GM10248 (cell line): ENCODE results near the gene KRT86.

Source experiments
- CTCF ChIA-PET: fragments of 300-600 bp; sonication (Branson Sonifier 250); formaldehyde crosslinking; extraction: SDS; loops from one replicate; lab custom pipeline; 2021; ENCODE audit warnings: antibody characterized with exemption; lab: Yijun Ruan, JAX
- POLR2A ChIA-PET: fragments of 350-650 bp; sonication (Branson Sonifier 250); formaldehyde crosslinking; extraction: SDS; loops from one replicate; lab custom pipeline; 2020; ENCODE audit warnings: antibody characterized with exemption; lab: Yijun Ruan, JAX
- DNase-seq: peaks from one replicate; pipeline ENCODE4 v3.0.0; 2012; ENCODE audit errors: extremely low spot score
- CTCF ChIP-seq: IDR thresholded peaks from 2 replicates; pipeline ENCODE4 v1.5.1; 2012; ENCODE audit warnings: mild to moderate bottlenecking, low read depth; ENCODE audit errors: extremely low read depth, missing control alignments, control extremely low read depth

Gene KRT86

GRCh38 chr12:52274521-52275120, at the start of gene KRT86:
KRT86 (plus strand) TSS chr12:52274645; CDS start chr12:52301917, 27,272 bp downstream.
- no peak for TF ChIP-seq CTCF
- ChIA-PET POLR2A (no interaction called here), CTCF (interaction anchor here (1.8 kb wide), 1 partner anchor 12 kb away, joined by 4 read pairs; no protein-coding TSS in a partner anchor)
- no peak for DNase-seq

GRCh38 chr12:52225752-52226151, 48.7 kb upstream of the KRT86 start:
- POLR2A ChIA-PET, result no interaction called here
- TF ChIP-seq CTCF, result no peak
- DNase-seq, result no peak
- CTCF ChIA-PET, result interaction anchor here (1.1 to 5.6 kb wide), 3 partner anchors 14 to 52 kb away, joined by 3 to 48 read pairs (median 3); no protein-coding TSS in a partner anchor

- TF ChIP-seq CTCF, result no peak
- ChIA-PET CTCF (interaction anchor here (1.7 to 5.6 kb wide), 2 partner anchors 11 to 14 kb away, joined by 5 to 48 read pairs; no protein-coding TSS in a partner anchor), POLR2A (no interaction called here)
- DNase-seq, result no peak
Observed at GRCh38 chr12:52226446-52226845, 48.0 kb upstream of the KRT86 start.

- TF ChIP-seq CTCF, result no peak
- ChIA-PET POLR2A (no interaction called here), CTCF (interaction anchor here (1.7 kb wide), 1 partner anchor 10 kb away, joined by 5 read pairs; no protein-coding TSS in a partner anchor)
- DNase-seq, result no peak
Observed at GRCh38 chr12:52227606-52228166, 46.8 kb upstream of the KRT86 start.

- no peak for DNase-seq
- CTCF ChIA-PET, result interaction anchor here (1.7 kb wide), 1 partner anchor 9 kb away, joined by 5 read pairs; no protein-coding TSS in a partner anchor
- no peak for TF ChIP-seq CTCF
- POLR2A ChIA-PET, result no interaction called here
Observed at GRCh38 chr12:52228366-52228765, 46.1 kb upstream of the KRT86 start.

GRCh38 chr12:52228931-52229330, 45.5 kb upstream of the KRT86 start:
- ChIA-PET POLR2A (no interaction called here), CTCF (no interaction called here)
- no peak for DNase-seq
- no peak for TF ChIP-seq CTCF
